Epidermal melanocyte (primary cell): Measurements from ENCODE around the gene VPS54.

Experiments
- DNase-seq: peaks from one replicate; pipeline ENCODE4 v3.0.0; 2011; ENCODE audit warnings: low spot score; ENCODE audit not compliant: insufficient read length

VPS54 gene

DNA sequence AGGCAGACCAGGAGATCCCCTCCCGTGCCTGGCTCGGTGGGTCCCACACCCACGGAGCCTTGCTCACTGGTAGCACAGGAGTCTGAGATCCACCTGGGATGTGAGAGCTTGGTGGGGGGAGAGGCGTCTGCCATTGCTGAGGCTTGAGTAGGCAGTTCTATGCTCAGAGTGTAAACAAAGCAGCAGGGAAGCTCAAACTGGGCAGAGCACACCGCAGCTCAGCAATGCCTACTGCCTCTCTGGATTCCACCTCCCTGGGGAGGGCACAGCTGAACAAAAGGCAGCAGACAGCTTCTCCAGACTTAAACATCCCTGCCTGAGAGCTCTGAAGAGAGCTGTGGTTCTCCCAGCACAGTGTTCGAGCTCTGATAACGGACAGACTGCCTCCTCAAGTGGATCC, 92.4 kb downstream of the VPS54 start:
- DNase-seq = no peak

- DNase-seq = no peak
Measured at GRCh38 chr2:63914311-63914710, 104.9 kb downstream of the VPS54 start.

- no peak for DNase-seq
Measured at GRCh38 chr2:63903003-63903402, 116.2 kb downstream of the VPS54 start.

DNA sequence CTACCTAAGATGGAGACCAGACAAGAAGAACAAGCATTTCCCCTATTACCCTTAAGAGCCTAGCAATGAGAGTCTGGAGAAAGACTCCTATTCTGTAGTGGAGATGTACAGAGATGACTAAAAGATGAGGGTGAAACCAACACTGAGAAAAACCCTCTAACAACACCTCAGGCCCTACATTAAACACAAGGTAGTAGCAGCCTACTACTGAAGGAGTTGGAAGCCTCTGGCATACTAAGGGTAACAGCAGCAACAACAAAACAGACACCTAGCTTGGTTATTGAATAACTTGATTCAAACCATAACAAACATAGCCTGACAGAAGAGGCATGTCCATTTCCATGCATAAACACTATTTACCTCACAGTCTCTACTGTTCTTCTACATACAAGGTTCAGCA, 117.1 kb downstream of the VPS54 start:
- DNase-seq = no peak

DNA sequence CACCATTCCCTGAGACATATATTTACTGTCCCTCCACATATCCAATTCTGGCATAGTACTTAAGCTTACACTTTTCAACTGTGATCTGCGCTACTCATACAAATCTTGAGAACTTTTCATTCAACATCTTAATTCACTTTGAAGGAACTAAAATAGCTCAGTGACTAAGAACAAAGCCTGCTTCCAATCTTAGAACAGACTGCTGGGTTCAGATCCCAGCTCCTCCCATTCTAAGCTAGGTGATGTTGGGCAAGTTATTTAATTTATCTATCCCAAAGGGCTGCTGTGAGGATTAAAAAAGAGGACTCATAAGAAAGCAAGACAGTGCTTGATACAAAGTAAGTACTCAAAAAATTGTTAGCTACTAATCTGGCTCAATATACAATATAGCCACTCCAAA, 119.6 kb downstream of the VPS54 start:
- DNase-seq = no peak

GRCh38 chr2:63898839-63899238, 120.4 kb downstream of the VPS54 start:
- DNase-seq = no peak

GRCh38 chr2:63894167-63894566, 125.1 kb downstream of the VPS54 start:
- DNase-seq = no peak

DNA sequence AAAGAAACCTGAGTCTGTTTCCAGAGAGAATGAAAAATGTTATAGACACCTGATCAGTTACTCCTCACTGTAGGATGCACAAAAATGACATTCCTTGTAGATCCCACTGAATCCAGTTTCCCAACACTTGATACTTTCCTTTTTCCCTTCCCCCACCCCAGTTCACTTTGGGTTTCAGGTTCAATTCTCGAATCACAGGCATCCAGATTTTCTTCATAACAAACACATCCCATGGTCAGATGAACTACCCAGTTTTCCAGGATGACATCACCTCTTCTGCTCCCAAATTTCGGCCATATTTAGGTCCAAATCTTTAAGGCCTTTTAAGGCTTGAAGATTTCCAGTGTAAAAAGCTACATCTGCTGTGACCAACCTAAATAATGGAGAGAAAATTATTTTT, 126.1 kb downstream of the VPS54 start:
- DNase-seq = no peak

GRCh38 chr2:63891488-63892030, 127.7 kb downstream of the VPS54 start:
- no peak for DNase-seq

GRCh38 chr2:63890678-63891077, 128.6 kb downstream of the VPS54 start:
- DNase-seq = no peak

DNA sequence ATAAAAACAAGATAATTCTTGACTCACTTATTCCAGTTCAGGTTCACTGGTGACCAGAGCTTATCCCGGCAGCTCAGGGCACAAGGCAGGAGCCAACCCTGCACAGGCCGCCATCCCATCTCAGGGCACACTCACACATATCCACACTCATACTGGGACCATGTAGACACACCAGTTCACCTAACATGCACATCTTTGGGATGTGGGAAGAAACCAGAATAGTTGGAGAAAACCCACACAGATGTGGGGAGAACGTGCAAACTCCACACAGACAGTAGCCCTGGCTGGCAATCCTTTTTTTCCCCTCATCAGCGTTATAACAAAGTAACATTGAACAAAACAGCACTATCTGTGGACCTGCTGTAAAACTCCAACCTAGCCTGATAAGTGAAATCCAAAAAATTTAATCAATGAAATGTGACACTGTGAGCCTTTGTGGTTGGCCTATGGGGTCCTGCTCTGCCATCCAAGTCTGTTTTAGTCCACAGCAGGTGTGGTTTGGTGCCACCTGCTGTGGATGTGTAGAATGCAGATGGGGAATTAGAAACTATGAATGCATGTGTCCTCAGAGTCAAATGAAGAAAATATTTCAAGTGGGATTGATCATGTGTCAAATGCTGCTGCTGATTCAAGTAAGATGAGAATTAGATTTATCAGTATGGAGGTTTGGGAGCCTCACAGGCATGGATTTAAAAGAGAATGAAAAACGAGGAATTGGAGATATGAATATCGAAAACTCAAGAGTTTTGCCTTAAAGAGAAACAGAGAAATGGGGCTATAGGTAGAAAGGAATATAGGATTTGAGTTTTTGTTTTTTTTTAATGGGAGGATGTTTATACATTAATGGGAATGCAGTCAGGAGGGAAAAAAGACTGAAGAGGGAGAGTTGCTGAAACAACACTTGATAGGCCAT, 130.5 kb downstream of the VPS54 start:
- no peak for DNase-seq

- DNase-seq = no peak
Measured at GRCh38 chr2:63888053-63888452, 131.2 kb downstream of the VPS54 start.

DNA sequence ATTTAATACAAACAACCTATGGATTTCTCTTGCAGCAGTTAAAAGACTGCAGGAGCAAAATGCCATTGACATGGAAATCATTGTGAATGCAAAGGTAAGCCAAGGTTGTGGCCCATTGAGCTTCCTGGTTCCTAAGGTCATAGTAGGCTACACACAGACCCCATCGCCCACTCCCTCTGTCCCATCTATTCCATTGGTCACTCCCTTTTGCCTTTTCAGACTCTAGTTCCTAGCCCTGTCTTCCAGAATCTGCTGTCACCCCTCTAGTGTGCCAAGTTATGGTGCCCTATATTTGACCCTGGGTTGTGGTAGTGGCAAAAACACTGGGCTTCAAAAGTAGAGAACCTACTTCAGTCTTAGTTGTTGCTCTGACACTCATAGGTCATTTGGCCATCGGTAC, 132.8 kb downstream of the VPS54 start:
- DNase-seq = no peak

GRCh38 chr2:63882395-63883105, 136.7 kb downstream of the VPS54 start:
- DNase-seq = no peak

DNA sequence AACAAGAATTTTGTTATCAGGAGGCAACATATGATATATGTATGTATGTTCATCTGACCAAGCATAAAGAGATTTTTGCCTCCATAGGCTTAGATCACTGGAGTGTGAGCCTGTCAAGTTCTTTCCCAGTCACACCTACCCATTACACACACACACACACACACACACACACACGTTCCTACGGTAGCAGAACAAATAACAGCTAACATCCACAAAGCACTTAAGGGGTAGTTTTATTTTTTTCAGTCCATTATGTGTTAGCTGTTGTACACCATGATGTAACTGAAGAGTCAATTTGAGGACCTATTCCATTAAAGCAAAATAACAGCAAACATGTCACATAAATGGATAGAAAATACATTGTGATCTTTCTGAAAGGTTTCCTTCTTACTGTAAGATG, 138.0 kb downstream of the VPS54 start:
- no peak for DNase-seq

GRCh38 chr2:63880625-63881024, 138.6 kb downstream of the VPS54 start:
- DNase-seq = no peak

- no peak for DNase-seq
Measured at GRCh38 chr2:63879876-63880433, 139.3 kb downstream of the VPS54 start.

DNA sequence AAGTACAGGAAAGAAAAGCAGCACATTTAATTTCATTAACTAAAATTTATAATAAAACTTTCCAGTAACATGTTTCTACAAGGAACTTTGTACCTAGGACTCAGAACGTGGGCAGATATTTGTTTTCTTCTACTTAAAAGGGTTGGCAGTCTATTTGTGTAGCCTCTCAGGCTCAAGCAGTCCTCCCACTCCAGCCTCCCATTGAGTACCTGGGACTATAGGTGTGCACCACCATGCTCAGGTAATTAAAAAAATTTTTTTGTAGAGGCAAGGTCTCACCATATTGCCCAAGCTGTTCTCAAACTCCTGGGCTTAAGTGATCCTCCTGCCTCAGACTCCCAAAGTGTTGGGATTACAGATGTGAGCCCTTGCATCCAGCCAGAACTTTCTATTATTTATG, 140.7 kb downstream of the VPS54 start:
- DNase-seq = no peak

GRCh38 chr2:63876311-63876710, 142.9 kb downstream of the VPS54 start:
- no peak for DNase-seq

DNA sequence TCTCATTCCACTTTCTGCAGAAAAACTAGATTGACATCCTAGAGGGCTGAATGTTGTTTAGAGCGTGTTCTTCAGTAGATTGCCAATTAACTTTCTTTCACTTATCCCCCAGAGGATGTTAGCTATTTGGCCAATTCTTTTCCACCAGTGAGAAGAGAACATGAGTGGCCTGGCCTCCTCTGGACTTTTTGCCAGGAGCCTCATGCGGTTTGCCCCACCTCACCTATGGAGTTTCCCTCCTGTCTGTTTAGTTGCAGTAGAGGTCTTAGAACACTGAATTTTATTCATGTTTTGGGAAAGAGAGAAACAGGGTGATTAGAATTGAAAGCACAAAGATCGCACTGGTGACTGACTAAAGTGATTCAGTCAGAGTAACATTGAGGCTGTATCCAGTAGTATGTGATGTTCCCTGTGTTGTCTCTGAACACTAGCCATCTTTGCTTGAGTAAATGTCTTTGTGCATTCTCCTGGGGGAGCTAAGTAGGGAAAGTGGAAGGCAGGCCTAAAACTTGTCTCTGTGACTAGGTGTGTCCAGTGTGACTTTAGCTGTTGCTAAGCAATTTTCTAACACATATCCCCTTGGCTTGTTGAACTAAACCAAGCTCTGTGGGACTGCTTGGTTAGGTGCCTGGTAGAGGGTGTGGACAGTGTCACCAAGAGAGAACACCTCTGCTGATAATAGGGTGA, 143.5 kb downstream of the VPS54 start:
- DNase-seq = no peak

GRCh38 chr2:63875131-63875527, 144.1 kb downstream of the VPS54 start:
- peak; percentile 23 for DNase-seq
